ENCODE measurements around the gene SEPTIN1. TPM values are rescaled to one million over a fixed set of nuclear protein-coding genes. Genes with fewer than 3 reads are reported as not detected.
A peak's percentile ranks its signal among the peaks of the same experiment; 100 is the strongest.

The SEPTIN1 gene
- total and polyA plus RNA-seq, 2 donors (not counting 1 experiment from before 2014, with no cell fraction given) = 0.17 TPM; not detected in 1

GRCh38 chr16:30372038-30372712 lies 10.2 kb downstream of the SEPTIN1 start:
- Histone ChIP-seq H3K4me2 (ENCODE audit: extremely low read depth, insufficient read depth, low read length) (no peak overlapping the region), H3K4me1 (ENCODE audit: control insufficient read depth, extremely low read depth, insufficient read depth, low read length) (peaks cover 4% of the 10 kb centered on the region), H2AFZ (ENCODE audit: low read length) (no peak overlapping the region), H4K20me1 (ENCODE audit: control insufficient read depth, extremely low read depth, insufficient read depth, low read length) (no peaks in the 10 kb centered on the region), H3K9me3 (ENCODE audit: control insufficient read depth, insufficient read depth, low read depth, low read length) (no peaks in the 10 kb centered on the region), H3K27ac (ENCODE audit: insufficient read depth, low read length) (no peak overlapping the region), H3K27me3 (ENCODE audit: control insufficient read depth, insufficient read depth, low read length) (no peaks in the 10 kb centered on the region), H3K4me3 (replicated peaks in 1 of 4; ENCODE audit: control extremely low read depth in 1 of 4, insufficient read depth in 1 of 4, low read depth in 3 of 4, low read length in 4 of 4) (no peak overlapping the region), H3K79me2 (ENCODE audit: control insufficient read depth, insufficient read depth, low read length) (peaks cover 28% of the 10 kb centered on the region), H3K36me3 (ENCODE audit: control insufficient read depth, insufficient read depth, low read length) (no peaks in the 10 kb centered on the region), H3K9ac (ENCODE audit: insufficient read depth, low read length) (no peak overlapping the region)
- TF ChIP-seq EZH2 (IDR thresholded peaks at IDR 0.05; ENCODE audit: low read length, missing control alignments) (no peak), CTCF (conservative IDR thresholded peaks at IDR 0.05 in 1 of 2, IDR thresholded peaks at IDR 0.05 in 1 of 2; ENCODE audit: low read depth in 1 of 2, low read length in 2 of 2) (no peak)
- no peak for DNase-seq (ENCODE audit: low read depth in 2 of 2)

GRCh38 chr16:30371248-30371816 lies 11.0 kb downstream of the SEPTIN1 start:
- peak overlapping the region; percentile 13 for H3K27ac ChIP-seq (ENCODE audit: insufficient read depth, low read length)
- TF ChIP-seq EZH2 (IDR thresholded peaks at IDR 0.05; ENCODE audit: low read length, missing control alignments) = no peak
- TF ChIP-seq CTCF (conservative IDR thresholded peaks at IDR 0.05 in 1 of 2, IDR thresholded peaks at IDR 0.05 in 1 of 2; ENCODE audit: low read depth in 1 of 2, low read length in 2 of 2) = no peak
- H3K9ac ChIP-seq (ENCODE audit: insufficient read depth, low read length) = peak overlapping the region; percentile 0

GRCh38 chr16:30370456-30371247 lies 11.7 kb downstream of the SEPTIN1 start, which contains the start of gene TBC1D10B:
Gene TBC1D10B (minus strand): TSS chr16:30370494. CDS start chr16:30370183, 311 bp downstream.
- DNase-seq (ENCODE audit: low read depth in 2 of 2) = peak; percentile 100
- H3K27me3 ChIP-seq (ENCODE audit: control insufficient read depth, insufficient read depth, low read length) = no peaks in the 10 kb centered on the region
- H2AFZ ChIP-seq (ENCODE audit: low read length) = peak within 1 kb of the TSS; percentile 32
- H3K4me1 ChIP-seq (ENCODE audit: control insufficient read depth, extremely low read depth, insufficient read depth, low read length) = peaks cover 4% of the 10 kb centered on the region
- H4K20me1 ChIP-seq (ENCODE audit: control insufficient read depth, extremely low read depth, insufficient read depth, low read length) = no peaks in the 10 kb centered on the region
- no peaks in the 10 kb centered on the region for H3K9me3 ChIP-seq (ENCODE audit: control insufficient read depth, insufficient read depth, low read depth, low read length)
- no peaks in the 10 kb centered on the region for H3K36me3 ChIP-seq (ENCODE audit: control insufficient read depth, insufficient read depth, low read length)
- peak within 1 kb of the TSS; percentile 48 for H3K27ac ChIP-seq (ENCODE audit: insufficient read depth, low read length)
- peak within 1 kb of the TSS; percentile 94 for H3K4me2 ChIP-seq (ENCODE audit: extremely low read depth, insufficient read depth, low read length)
- peaks cover 43% of the 10 kb centered on the region for H3K79me2 ChIP-seq (ENCODE audit: control insufficient read depth, insufficient read depth, low read length)
- H3K9ac ChIP-seq (ENCODE audit: insufficient read depth, low read length) = peak within 1 kb of the TSS; percentile 68
- peak within 1 kb of the TSS; percentile 84 to 92 (median 88) for H3K4me3 ChIP-seq (replicated peaks in 1 of 4; ENCODE audit: control extremely low read depth in 1 of 4, insufficient read depth in 1 of 4, low read depth in 3 of 4, low read length in 4 of 4)
- TF ChIP-seq CTCF (conservative IDR thresholded peaks at IDR 0.05 in 1 of 2, IDR thresholded peaks at IDR 0.05 in 1 of 2; ENCODE audit: low read depth in 1 of 2, low read length in 2 of 2) (peak; percentile 8 to 27), EZH2 (IDR thresholded peaks at IDR 0.05; ENCODE audit: low read length, missing control alignments) (no peak)

More at GRCh38 chr16:30371248-30371816, 11.0 kb downstream of the SEPTIN1 start:
- Histone ChIP-seq H3K27me3 (ENCODE audit: control insufficient read depth, insufficient read depth, low read length) (no peaks in the 10 kb centered on the region), H3K36me3 (ENCODE audit: control insufficient read depth, insufficient read depth, low read length) (no peaks in the 10 kb centered on the region), H3K4me1 (ENCODE audit: control insufficient read depth, extremely low read depth, insufficient read depth, low read length) (peaks cover 4% of the 10 kb centered on the region), H3K79me2 (ENCODE audit: control insufficient read depth, insufficient read depth, low read length) (peaks cover 36% of the 10 kb centered on the region), H3K4me2 (ENCODE audit: extremely low read depth, insufficient read depth, low read length) (peak overlapping the region; percentile 38), H3K4me3 (replicated peaks in 1 of 4; ENCODE audit: control extremely low read depth in 1 of 4, insufficient read depth in 1 of 4, low read depth in 3 of 4, low read length in 4 of 4) (peak overlapping the region; percentile 22 to 60 (median 40)), H4K20me1 (ENCODE audit: control insufficient read depth, extremely low read depth, insufficient read depth, low read length) (no peaks in the 10 kb centered on the region), H2AFZ (ENCODE audit: low read length) (peak overlapping the region; percentile 32), H3K9me3 (ENCODE audit: control insufficient read depth, insufficient read depth, low read depth, low read length) (no peaks in the 10 kb centered on the region)
- no peak for DNase-seq (ENCODE audit: low read depth in 2 of 2)

All from fibroblast of lung (primary cell).